ENCODE measurements around the gene RAD1. TPM values are rescaled to one million over a fixed set of nuclear protein-coding genes. Genes with fewer than 3 reads are reported as not detected.

The RAD1 gene
- total RNA-seq, 1 experiment from 2014 or later, result 33.4 TPM

DNA sequence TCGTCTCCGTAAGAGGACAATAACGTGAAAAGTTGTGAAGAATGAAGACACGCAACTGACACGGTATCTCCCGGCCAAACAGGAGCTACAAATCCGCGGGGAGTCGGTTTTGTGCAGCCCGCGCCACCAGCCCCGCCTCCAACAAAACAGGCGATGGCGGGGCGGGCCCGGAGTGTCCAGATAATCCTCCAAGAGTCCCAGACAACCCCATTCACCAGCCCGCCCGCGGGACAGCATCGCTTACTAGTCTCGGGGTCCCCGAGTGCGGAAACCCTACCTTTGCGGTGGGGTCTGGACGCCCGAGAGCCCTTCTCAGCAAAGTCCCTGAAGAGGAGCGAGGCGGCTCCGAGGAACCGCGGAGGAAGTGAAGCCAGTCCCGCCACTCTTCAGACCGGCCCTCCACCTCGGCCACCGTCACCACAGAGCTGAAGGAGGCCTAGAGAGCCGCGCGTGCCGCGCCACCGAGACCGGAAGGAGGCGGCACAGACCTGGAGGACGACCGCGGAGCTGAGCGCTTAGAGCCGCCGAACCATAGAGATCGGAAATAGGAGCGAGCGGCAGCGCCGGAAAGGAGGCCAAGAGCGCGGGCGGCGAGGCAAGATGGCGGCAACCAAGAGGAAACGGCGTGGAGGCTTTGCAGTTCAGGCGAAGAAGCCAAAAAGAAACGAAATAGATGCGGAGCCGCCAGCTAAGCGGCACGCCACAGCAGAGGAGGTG is at the start of gene RAD1, which contains the start of gene BRIX1 (continued):
- TF ChIP-seq FOXJ3 (CRISPR knock-in tag; IDR thresholded peaks at IDR 0.05; ENCODE audit: borderline replicate concordance) (no peak), FOXP4 (CRISPR knock-in tag; IDR thresholded peaks at IDR 0.05) (0 out of 2 replicates have a peak, but pooled peaks have one; percentile 54), AR (CRISPR knock-in tag; IDR thresholded peaks at IDR 0.05) (no peak), CDX4 (CRISPR knock-in tag; IDR thresholded peaks at IDR 0.05; ENCODE audit: borderline replicate concordance) (no peak), TEAD4 (CRISPR knock-in tag; IDR thresholded peaks at IDR 0.05) (no peak), ZNF423 (CRISPR knock-in tag; IDR thresholded peaks at IDR 0.05) (no peak), ZBTB21 (CRISPR knock-in tag; IDR thresholded peaks at IDR 0.05; ENCODE audit: borderline replicate concordance) (no peak), AFF4 (CRISPR knock-in tag; IDR thresholded peaks at IDR 0.05; ENCODE audit: borderline replicate concordance) (no peak), IRF1 (CRISPR knock-in tag; IDR thresholded peaks at IDR 0.05) (no peak), HMGXB4 (CRISPR knock-in tag; IDR thresholded peaks at IDR 0.05) (peak; percentile 75; the same call in 1 of the 2 replicates), KAT7 (CRISPR knock-in tag; IDR thresholded peaks at IDR 0.05; ENCODE audit: borderline replicate concordance) (no peak), JUN (CRISPR knock-in tag; IDR thresholded peaks at IDR 0.05) (peak; percentile 3; the same call in 1 of the 2 replicates), HMGA2 (CRISPR knock-in tag; IDR thresholded peaks at IDR 0.05) (0 out of 2 replicates have a peak, but pooled peaks have one; percentile 5)
- TF ChIP-seq, protein P1, sequence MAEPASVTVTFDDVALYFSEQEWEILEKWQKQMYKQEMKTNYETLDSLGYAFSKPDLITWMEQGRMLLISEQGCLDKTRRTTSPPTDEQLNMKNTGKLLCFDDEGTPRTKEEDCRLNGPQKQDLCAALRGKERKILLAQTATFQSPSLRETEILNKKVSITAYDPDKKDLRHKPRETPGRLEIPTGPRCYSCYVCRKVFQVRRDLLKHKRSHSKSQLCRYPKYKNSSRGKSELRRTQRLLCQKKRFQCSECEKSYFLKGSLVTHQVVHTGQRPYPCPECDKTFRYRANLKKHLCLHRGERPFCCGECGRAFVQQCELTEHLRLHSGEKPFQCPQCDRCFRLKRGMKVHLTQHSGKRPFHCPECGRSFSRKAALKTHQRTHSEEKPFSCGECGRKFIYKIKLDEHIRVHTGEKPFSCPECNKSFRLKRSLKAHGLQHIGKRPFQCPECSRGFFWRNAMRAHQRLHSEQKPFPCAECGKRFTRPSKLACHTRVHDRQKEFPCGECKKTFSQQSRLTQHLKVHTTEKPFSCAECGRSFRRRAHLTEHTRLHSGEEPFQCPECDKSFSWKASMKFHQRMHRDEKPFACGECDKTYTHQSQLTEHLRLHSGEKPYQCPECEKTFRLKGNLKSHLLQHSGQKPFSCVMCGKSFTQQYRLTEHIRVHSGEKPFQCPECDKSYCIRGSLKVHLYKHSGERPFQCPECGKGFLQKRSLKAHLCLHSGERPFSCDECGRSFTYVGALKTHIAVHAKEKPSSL (CRISPR knock-in tag; conservative IDR thresholded peaks at IDR 0.05), result no peak
- TF ChIP-seq, protein P2, sequence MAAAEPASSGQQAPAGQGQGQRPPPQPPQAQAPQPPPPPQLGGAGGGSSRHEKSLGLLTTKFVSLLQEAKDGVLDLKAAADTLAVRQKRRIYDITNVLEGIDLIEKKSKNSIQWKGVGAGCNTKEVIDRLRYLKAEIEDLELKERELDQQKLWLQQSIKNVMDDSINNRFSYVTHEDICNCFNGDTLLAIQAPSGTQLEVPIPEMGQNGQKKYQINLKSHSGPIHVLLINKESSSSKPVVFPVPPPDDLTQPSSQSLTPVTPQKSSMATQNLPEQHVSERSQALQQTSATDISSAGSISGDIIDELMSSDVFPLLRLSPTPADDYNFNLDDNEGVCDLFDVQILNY (CRISPR knock-in tag; IDR thresholded peaks at IDR 0.05), result peak; percentile 93
- TF ChIP-seq, protein P3, sequence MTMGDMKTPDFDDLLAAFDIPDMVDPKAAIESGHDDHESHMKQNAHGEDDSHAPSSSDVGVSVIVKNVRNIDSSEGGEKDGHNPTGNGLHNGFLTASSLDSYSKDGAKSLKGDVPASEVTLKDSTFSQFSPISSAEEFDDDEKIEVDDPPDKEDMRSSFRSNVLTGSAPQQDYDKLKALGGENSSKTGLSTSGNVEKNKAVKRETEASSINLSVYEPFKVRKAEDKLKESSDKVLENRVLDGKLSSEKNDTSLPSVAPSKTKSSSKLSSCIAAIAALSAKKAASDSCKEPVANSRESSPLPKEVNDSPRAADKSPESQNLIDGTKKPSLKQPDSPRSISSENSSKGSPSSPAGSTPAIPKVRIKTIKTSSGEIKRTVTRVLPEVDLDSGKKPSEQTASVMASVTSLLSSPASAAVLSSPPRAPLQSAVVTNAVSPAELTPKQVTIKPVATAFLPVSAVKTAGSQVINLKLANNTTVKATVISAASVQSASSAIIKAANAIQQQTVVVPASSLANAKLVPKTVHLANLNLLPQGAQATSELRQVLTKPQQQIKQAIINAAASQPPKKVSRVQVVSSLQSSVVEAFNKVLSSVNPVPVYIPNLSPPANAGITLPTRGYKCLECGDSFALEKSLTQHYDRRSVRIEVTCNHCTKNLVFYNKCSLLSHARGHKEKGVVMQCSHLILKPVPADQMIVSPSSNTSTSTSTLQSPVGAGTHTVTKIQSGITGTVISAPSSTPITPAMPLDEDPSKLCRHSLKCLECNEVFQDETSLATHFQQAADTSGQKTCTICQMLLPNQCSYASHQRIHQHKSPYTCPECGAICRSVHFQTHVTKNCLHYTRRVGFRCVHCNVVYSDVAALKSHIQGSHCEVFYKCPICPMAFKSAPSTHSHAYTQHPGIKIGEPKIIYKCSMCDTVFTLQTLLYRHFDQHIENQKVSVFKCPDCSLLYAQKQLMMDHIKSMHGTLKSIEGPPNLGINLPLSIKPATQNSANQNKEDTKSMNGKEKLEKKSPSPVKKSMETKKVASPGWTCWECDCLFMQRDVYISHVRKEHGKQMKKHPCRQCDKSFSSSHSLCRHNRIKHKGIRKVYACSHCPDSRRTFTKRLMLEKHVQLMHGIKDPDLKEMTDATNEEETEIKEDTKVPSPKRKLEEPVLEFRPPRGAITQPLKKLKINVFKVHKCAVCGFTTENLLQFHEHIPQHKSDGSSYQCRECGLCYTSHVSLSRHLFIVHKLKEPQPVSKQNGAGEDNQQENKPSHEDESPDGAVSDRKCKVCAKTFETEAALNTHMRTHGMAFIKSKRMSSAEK (CRISPR knock-in tag; IDR thresholded peaks at IDR 0.05; ENCODE audit: borderline replicate concordance), result no peak
